GM11168 (cell line): Measurements from ENCODE around the gene IL6R.

Experiments used
- in situ Hi-C: fragments of 300-500 bp; cut with MboI; formaldehyde crosslinking; loops from one replicate; pipeline ENCODE4 v1.12.0; 2022; ENCODE audit warnings: low sequenced_read_pairs; ENCODE audit not compliant: unreplicated experiment

IL6R gene

DNA sequence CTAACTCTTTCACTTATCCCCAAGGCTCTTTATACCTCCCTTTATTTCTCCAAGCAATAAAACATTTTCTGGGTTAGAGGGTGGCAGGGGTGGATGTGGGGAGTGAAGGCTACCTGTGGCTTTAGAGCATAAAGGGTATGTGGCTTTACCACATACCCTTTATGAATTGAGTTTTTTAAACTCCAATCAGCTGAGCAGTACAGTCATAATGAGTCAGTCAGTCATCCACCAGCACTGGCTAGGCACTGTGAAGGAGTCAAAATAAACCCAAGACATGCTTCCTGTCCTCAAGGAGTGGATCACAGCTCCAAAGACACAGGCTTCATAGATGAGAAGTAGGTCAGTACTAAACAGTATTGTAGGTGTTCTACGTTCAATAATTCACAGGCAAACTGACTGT lies 94.3 kb downstream of the IL6R start:
- in situ Hi-C loops, result no loop called here

DNA sequence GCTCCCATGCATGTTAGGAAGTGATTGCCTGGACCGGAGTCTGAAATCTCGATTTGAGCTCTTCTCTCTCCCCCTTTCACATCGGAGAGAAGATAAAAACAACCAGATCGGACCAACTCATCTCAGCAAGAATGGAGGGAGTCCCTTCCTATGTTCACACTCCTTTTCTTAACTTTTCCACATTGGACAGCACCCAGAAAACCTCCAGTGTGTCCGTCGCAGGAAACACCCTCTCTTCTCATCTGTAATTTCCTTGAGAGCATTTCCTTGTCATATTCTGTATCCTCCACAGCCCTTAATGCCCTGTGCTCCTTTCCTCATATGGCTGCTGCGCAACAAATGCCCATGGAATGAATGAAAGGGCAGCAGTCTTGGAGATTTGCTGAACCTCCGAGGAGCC lies 95.4 kb downstream of the IL6R start:
- in situ Hi-C loops, result no loop called here

DNA sequence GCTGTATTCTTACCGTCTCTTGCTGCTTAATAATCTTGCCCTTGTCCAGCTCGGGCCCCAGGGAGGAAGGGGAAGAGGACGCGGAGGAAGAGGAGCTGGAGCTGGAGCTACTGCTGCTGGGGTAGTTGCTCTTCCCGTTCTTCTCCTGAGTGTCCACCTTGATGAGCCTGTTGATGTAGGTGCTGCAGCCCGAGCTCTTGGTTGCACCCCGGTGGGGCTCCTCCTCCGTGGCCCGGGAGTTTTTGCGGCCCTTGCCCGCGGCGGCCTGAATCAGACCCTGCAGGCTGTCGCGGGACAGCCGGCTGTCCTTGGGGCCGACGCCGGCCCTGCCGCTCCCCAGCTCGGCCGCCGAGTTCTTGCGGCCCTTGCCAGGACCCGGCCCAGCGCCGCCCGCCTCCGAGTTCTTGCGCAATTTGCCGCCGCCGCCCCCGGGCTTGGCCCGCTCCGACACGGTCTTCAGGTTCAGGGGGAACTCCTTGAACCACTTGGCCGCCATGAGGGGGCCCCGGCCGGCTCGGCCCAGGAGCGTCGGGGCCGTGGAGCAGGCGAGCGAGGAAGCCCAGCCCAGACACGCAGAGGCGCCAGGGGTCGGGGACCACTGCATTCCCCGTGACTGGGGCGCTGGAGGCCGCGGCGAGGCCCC lies 96.4 kb downstream of the IL6R start:
- in situ Hi-C loops, result no loop called here

DNA sequence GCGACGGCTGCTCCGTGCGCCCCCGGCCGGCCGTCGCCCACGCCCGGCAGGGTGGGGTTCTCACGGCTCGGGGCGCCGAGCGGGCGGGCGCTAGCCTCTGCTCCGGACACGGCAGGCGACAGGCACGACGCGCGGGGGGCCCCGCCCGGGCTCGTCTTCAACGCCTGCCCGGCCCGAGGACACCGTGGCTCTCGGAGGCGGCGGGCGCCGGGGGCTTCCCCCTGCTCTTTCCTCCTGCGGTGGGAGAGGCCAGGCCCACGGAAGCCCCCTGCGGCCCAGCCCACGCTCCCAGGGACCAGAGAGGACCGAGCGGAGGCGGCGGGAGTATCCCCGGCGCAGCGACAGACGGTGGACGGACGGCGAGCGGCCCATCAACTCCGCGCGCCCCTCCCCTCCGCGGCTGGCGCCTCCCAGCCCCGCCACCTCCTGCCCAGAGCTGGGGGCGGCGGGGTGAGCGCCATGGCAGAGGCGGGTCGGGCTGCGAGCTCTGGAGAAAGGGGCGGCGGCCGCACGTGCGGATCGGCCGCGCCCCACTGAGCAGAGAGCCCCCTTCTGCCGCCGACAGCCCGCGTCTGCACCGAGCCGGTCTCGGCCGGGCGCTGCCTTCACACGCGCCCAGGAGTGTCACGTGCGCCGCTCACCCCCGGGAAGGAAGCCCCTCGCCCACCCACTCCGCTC lies 97.1 kb downstream of the IL6R start, which contains the start of the genes SHE and TDRD10:
Gene SHE, minus strand, starts transcription at position 347 of the 678 bp plus-strand sequence. CDS start 386 bp downstream, outside the sequence.
Gene TDRD10, plus strand, starts transcription at position 154 of the 678 bp plus-strand sequence. CDS start 4,685 bp downstream, outside the sequence.
- in situ Hi-C loops, result no loop called here

DNA sequence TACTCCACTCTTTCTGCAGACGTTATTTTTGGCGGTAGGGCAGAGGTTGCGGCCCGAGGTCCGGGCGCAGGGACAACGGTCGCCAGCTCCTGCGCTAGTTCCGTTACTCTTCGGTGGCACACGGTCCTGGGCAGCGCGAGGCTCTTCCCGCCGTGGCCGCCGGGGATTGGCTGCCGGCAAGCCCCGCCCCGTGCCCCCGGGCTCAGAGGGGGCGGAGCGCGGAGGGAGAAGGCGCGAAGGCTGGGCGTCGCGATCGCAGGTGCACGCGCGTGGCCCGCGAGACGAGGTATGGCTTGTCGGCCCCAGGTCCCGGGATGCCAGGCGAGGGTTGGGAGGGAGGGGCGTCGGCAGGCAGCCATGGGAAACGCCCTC lies 97.6 kb downstream of the IL6R start:
- in situ Hi-C loops, result no loop called here

DNA sequence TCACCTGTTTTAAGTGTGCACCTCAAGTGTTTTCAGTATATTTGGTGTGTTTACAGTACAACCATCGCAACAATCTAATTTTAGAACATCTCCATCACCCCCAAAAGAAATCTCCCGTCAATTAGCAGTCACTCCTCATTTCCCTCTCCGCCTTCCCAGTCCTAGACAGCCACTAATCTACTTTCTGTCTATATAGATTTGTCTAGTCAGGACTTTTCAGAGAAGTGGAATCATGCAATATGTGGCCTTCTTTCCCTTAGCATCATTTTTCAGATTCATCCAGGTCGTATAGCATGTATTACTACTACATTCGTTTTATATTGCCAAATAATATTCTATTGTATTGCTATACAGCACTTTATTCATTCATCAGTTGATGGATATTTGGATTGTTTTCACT lies 98.8 kb downstream of the IL6R start:
- in situ Hi-C loops, result no loop called here

DNA sequence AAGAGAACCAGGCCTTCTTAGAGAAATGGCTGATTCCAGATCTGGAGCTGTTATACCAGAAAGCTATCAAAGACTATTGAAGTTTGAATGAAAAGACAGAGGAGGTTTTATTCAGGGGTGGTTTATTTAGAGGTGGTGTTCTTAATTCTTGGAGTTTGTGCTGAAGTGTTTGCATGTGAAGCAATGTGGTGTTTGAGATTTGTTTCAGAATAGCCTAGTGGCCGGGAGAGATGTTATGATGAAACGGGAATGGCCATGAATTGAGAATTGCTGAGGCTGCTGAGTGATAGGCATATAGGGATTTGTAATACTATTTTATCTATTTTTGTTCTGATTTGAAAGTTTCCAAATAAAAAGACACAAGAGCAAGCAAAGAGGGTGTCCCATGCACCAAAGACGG lies 107.6 kb downstream of the IL6R start:
- in situ Hi-C loops, result no loop called here

DNA sequence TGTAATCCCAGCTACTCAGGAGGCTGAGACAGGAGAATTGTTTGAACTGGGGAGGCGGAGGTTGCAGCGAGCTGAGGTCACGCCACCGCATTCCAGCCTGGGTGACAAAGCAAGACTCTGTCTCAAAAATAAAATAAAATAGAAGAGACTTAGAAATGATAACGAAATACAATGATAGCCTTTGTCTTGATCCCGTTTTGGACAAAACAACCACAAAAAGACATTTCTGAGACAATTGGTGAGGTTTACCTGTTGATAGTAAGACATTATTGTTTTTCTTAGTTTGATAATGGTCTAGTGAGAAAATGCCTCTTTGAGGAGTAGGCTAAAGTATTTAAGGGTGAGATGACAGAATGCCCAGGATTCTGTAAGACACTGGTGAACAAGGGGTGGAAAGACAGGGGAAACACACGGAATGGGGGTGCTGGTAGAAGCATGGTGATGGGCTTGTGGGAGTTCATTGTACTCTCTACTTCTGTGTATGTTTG lies 109.0 kb downstream of the IL6R start:
- in situ Hi-C loops, result no loop called here

DNA sequence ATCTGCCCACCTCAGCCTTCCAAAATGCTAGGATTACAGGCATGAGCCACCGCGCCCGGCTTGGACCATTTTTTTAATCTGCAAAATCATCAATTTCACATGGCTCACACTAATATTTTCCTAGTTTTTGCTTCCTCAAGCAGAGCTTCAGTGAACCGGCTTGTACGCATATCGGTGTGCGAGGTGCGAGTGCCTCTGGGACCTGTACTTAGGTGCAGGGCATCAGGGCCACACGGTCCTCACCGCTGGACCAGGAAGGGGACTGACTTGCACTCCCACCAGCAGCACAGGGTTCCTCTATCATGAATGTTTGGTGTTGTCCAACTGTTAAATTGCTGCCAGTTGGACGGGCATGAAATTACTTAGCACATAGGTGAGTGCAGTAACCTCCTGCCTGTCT lies 112.5 kb downstream of the IL6R start:
- in situ Hi-C loops, result no loop called here
